HG02840 (cell line): Measurements from ENCODE around the gene DUSP23.

Experiments
- ATAC-seq: cut with Tn5 transposase; IDR thresholded peaks from one replicate; pipeline ENCODE4 v1.9.1; 2021; ENCODE audit warnings: mild to moderate bottlenecking, moderate library complexity, moderate number of reproducible peaks; ENCODE audit not compliant: unreplicated experiment, low FRiP score

Gene DUSP23

GRCh38 chr1:159780583-159781582 is at the start of gene DUSP23:
Gene DUSP23 (plus strand): TSS chr1:159780962. CDS start chr1:159781101, 139 bp downstream.
- peak; percentile 97 for ATAC-seq

DNA sequence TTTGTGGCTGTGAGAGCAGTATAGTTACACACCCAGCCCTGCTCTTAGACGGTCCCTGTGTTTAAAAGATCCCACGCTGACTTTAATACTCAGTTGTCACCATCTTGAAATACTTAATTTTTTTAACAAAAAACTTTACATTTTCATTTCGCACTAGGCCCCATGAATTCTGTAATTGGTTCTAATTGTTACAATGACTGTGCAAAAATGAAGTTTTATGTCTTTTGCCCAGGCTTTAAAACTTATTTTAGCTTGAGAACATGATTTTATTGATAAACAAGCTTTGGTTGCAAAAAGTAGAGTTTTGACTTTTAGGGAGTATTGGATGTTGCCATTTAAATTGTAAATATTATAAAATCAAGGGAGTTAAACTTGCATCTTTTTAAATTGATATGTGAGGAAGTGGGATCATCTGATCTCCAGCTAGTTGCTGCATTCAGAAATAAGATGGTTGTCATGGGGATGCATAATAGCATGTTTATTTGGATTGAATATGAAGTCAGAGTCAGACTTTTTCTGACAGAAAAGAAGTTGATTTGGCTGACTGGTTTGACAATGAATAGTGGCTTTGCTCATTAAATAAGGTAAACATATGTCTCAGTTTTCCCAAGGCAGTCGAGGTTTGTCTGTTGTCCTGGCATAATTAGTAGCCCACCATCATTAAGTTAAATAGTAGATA is 43.4 kb upstream of the DUSP23 start:
- no peak for ATAC-seq

- no peak for ATAC-seq
Observed at GRCh38 chr1:159743651-159744410, 36.9 kb upstream of the DUSP23 start.

- no peak for ATAC-seq
Observed at GRCh38 chr1:159746666-159747065, 34.1 kb upstream of the DUSP23 start.

DNA sequence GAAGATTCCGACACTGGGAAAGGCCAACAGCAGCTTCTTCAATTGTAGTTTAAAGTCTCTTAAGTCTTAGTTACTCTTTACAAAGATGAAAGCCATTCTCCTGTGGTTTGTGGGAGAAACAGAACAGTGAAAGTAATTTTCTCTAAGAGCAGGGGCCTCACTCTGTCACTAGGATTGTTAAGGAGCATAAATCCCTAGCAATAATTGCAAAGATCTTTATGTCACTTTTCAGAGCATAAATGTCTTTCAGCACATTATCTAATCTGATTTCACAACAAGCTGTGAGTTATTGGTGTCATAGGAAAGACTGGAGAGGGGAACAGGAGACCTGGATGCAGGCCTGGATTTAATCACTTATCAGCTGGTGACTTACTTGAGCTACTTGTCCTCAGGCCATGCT is 32.4 kb upstream of the DUSP23 start:
- ATAC-seq = no peak

DNA sequence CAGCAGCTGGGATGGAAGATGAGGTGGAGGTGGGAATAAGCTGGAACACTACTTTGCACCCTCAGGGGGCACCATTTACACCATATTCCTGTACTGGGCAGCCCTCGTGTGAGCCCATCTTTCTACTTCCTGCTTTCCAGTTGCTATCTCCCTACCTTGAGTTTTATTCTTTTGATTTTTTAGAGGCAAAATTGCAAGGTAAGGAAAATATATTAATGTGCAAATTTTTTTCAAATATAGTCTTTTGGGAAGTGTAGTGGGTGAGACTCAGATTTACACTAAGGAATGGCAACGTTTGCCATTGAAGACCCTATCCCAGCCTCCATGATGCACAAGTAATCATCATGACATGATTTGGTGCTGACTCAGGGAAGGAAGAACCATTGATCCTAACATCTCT is 31.1 kb upstream of the DUSP23 start:
- no peak for ATAC-seq

- no peak for ATAC-seq
Observed at GRCh38 chr1:159750621-159751020, 30.1 kb upstream of the DUSP23 start.

DNA sequence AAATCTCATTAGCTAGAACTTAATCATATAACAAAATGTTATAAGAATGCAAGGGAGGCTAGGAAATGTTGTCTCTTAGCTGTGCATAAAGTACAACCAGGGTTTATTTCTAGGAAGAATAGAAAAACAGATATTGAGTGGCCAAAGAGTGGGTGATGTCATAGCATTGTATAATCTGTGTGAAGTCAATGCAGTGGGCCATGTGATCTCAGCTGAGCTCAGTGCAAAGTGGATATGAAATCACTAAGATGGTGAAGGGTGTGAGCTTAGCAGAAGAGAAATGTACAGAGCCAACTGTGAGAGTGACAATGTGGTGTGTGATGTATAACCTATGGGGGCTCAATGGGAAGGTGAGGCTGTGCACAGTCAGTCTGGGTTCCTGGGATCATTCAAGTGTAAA is 29.7 kb upstream of the DUSP23 start:
- no peak for ATAC-seq

- ATAC-seq = no peak
Observed at GRCh38 chr1:159752135-159752580, 28.6 kb upstream of the DUSP23 start.

DNA sequence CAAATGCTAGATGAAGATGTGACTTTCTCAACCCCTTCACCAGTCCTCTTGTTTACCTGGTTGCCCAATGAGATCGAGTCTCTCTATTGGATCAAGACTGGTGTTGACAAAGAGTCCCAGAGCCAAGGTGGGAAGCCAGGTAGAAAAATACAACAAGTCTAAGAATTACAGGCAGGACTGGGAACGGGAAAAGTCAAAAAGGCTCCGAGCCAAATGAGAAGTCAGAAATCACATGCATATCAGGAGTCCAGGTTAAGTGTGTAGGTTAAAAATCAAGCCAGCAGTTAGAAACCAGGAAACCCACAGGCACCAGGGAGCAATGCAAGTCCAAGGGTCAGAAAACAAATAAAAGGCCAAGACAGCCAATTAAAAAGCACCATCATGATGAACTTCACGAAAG is 27.4 kb upstream of the DUSP23 start:
- ATAC-seq = no peak

DNA sequence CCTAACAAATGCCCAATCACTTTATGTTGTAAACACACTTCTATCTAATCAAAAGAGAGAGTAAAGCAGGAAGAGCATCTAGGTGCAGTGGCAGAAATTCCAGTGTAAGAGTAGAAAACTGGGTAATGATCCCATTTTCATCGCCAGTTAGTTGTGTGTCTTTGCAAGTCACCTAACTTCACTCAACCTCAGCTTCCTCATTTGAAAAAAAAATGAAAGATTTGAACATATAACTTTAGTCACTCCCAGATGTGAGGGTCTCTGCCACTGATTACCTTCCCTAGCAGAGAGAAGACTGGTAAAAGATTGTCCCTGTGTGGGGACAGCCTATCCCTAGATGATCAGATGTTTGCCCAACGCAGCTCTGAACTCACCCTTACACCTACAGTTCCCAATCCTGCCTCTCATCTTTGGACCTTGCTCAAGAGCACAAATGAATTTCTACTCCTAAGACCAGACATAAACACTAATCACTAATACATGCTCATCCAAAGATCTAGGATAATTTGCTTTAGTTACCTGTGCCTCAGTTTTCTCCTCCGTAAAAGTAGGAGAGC is 25.2 kb upstream of the DUSP23 start:
- ATAC-seq = no peak

- ATAC-seq = no peak
Observed at GRCh38 chr1:159756397-159756796, 24.4 kb upstream of the DUSP23 start.

GRCh38 chr1:159763686-159764085 is 17.1 kb upstream of the DUSP23 start:
- no peak for ATAC-seq

DNA sequence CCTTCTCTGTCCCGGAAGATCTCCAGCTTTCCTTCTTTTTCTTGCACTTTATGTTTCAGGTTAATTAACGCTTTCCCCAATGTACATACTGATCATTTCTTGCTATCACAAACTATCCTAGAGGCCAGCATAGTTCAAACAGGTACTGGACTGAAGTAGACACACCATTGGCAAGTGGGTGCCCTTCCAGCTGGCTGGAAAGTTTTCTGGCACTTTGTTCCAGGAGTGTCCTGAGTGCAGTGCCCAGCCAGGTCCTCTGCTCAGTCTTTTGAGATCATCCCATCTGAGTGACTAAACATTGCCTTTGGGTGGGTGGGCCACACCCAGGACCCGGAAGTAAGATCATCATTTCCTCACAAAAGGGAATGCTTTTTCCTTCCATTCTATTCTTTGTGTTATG is 15.0 kb upstream of the DUSP23 start:
- ATAC-seq = no peak

DNA sequence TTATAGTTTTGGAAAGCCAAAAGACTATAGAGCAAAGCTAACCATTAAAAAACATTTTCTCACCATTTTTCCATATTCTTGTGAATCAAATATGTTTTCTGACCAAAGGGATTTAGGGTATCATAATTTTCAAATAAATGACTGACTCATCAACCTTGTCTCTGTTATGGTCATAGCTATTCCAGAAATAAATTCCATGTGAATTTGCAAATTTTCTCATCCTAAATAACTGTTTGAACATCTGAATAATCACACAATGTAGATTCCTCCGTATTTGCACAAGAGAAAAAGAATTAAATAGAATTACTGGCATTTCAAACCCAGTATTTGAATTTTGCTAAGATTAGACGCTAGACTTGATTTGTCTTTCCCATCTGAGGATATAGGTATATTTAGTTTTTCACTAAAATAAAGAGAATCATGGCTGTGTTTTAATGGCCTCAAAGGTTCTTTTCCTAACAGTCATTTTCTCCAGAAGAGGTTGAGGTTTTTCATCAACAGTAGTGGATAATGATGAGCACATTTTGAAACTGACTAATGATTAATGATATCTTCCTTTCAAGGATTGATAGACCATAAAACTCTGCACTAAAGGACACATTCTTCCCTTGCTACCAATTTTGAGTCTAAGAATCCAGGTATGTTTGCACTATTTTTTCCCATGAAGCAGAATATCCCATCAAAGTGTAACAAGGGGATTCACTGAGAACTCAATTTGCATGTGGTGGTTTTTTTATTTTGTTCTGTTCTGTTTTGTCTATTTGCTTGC is 9.5 kb upstream of the DUSP23 start:
- no peak for ATAC-seq

GRCh38 chr1:159774465-159774864 is 6.3 kb upstream of the DUSP23 start:
- no peak for ATAC-seq

DNA sequence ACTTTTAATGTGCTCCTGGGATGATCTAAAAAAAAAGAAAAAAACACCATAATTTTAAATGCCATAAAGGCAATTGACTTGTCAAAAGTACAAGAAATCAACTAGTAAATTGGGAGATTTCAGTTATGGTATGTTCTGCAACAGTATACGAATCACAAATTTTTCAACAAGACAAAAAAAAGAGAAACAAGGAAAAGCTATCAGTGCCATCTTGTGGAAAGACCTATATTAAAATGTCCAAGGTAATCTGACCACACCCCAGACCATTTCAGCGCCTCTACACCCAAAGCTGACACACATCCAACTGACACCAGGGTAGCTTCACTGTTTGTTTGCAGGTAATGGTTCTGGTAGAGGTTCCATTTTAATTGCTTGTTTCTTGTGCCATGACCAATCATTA is 5.0 kb upstream of the DUSP23 start:
- no peak for ATAC-seq

DNA sequence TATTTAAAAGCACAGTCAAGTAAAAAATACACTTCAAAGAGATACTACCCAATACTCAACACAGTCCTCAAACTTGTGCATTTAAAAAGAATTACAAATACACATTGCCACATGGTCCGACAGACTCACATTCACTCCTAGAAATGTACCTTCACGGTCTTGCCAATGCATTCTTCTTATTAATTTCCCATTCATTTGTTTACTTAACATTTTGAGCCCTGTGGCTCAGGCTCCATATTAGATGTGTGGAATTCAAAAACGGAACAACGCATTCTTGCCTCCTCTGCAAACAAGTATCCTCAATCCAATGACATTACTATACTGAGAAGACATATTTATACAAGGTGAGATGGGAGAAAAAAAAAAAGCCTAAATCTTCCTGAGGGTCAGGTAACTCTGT is 2.5 kb upstream of the DUSP23 start:
- ATAC-seq = no peak

GRCh38 chr1:159779403-159779851 is 1.3 kb upstream of the DUSP23 start:
- no peak for ATAC-seq

DNA sequence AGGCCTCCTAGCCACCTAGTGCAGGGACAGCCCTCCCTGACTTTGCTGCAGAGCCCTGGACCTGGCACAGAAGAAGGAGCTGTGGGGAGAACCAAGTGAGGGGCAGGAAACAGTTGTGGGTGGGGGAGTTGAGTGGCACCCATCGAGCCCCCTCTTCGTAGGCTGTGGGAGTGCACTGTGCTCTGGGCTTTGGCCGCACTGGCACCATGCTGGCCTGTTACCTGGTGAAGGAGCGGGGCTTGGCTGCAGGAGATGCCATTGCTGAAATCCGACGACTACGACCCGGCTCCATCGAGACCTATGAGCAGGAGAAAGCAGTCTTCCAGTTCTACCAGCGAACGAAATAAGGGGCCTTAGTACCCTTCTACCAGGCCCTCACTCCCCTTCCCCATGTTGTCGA is 1.2 kb downstream of the DUSP23 start:
- ATAC-seq = no peak
